Nephron progenitor cell (in vitro differentiated cells): Measurements from ENCODE around the gene DYNC2LI1.

Experiments used
- DNase-seq: peaks from one replicate; pipeline ENCODE4 v3.0.0; 2021
- H3K27ac Mint-ChIP-seq: 2 replicates; pipeline ENCODE4 v1.8.0; 2021; ENCODE audit warnings: mild to moderate bottlenecking, moderate library complexity, mixed read lengths
- H3K27me3 Mint-ChIP-seq: 2 replicates; pipeline ENCODE4 v1.8.0; 2021; ENCODE audit warnings: mild to moderate bottlenecking, low read depth, mixed read lengths; ENCODE audit not compliant: poor library complexity
- H3K36me3 Mint-ChIP-seq: 2 replicates; pipeline ENCODE4 v1.8.0; 2021; ENCODE audit warnings: low read depth, mixed read lengths
- H3K4me1 Mint-ChIP-seq: 2 replicates; pipeline ENCODE4 v1.8.0; 2021; ENCODE audit warnings: mixed read lengths
- H3K4me3 Mint-ChIP-seq: 2 replicates; pipeline ENCODE4 v1.8.0; 2021; ENCODE audit warnings: mild to moderate bottlenecking, moderate library complexity, mixed read lengths
- H3K9me3 Mint-ChIP-seq: 2 replicates; pipeline ENCODE4 v1.8.0; 2021; ENCODE audit warnings: mild to moderate bottlenecking, moderate library complexity, mixed read lengths
- CTCF ChIP-seq: fragments of 200-600 bp; sonication (generic); IDR thresholded peaks from 2 replicates; pipeline ENCODE4 v1.5.0; 2021; ENCODE audit warnings: antibody characterized with exemption

Gene DYNC2LI1

GRCh38 chr2:43853141-43854081, 79.6 kb downstream of the DYNC2LI1 start:
- peaks cover 40% of the 10 kb centered on the region for H3K27me3 Mint-ChIP-seq
- no peak overlapping the region for H3K4me3 Mint-ChIP-seq
- TF ChIP-seq CTCF, result no peak
- no peaks in the 10 kb centered on the region for H3K4me1 Mint-ChIP-seq
- no peak overlapping the region for H3K27ac Mint-ChIP-seq
- H3K36me3 Mint-ChIP-seq, result no peaks in the 10 kb centered on the region
- DNase-seq, result no peak
- peaks cover 5% of the 10 kb centered on the region for H3K9me3 Mint-ChIP-seq

DNA sequence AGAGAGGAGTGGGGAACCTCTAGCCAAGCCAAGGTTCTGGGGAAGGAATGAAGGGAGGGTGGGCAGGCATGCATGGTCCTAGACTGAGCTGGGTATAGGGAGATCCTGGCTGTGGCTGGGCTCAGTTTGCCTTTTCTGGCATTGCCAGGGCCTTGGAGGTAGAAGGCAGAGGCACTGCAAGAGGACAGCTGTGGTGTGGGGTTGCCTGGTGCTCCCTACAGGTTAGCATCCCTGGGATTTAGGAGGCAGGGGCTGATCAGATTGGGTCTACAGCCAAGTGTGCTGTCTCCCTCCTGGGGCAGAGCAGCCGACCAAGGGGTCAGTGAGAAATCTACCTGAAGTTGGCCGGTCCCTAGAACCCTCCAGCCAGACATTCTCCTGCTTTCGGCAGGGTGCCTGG, 80.8 kb downstream of the DYNC2LI1 start:
- DNase-seq, result no peak
- Mint-ChIP-seq H3K36me3 (no peaks in the 10 kb centered on the region), H3K27me3 (peaks cover 40% of the 10 kb centered on the region), H3K4me1 (no peaks in the 10 kb centered on the region), H3K4me3 (no peak overlapping the region), H3K9me3 (peaks cover 13% of the 10 kb centered on the region), H3K27ac (no peak overlapping the region)
- TF ChIP-seq CTCF, result no peak

- Mint-ChIP-seq H3K9me3 (peaks cover 16% of the 10 kb centered on the region), H3K4me3 (no peak overlapping the region), H3K36me3 (no peaks in the 10 kb centered on the region), H3K27me3 (peaks cover 40% of the 10 kb centered on the region), H3K27ac (no peak overlapping the region), H3K4me1 (no peaks in the 10 kb centered on the region)
- no peak for TF ChIP-seq CTCF
- DNase-seq, result no peak
These were observed 81.5 kb downstream of the DYNC2LI1 start for GRCh38 chr2:43855292-43855691.
